ENCODE results near the gene ARMH1.

ARMH1 gene

DNA sequence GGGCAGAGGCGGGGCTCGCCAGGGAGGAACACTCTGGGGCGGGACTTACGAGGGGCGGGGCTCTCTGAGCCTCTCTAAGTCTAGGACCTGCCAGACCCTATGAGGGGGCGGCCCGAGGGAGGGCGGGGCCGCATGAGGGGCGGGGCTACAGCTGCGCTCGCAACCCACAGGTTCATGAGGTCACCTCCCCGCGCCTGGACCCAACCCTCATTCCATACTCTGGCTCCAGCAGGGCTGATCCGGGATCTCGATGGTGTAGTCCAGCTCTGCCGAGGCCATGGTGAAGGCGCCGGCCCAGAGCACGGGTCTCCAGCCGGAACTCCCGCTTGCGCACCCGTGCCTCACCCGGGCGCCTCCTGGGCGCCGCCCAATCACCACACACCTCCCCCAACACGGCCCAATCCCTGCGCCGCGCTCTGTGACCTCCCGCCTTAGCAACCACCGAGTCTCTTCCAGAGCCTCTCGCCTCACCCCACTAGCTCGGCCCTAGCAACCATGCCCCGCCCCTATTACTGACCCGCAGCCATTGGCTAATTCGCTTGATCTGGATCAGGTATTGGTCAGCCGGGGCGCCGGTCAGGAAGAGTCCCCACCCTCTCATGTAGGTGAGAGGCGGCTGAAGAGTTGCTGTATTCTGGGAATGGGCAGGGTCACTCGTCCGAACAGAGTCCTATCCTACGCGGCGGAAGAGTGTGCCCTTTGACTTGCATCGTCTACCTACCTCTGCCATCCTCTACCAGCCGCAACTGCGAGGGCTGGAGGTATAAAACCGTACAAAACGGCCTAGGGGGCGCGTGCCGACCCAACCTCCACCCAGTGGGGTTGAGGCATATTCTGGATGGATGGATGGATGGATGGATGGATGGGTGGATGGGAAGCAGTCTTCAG lies at the start of gene ARMH1, which contains the start of gene TMEM53:
Gene ARMH1 (plus strand): TSS at position 602 of the 888 bp plus-strand sequence. CDS start 14,984 bp downstream, outside the sequence.
Gene TMEM53 (minus strand): TSS at position 369 of the 888 bp plus-strand sequence. CDS start 90 bp downstream, at position 279.
- peak; percentile 98 for DNase-seq (ENCODE audit: low spot score)

DNA sequence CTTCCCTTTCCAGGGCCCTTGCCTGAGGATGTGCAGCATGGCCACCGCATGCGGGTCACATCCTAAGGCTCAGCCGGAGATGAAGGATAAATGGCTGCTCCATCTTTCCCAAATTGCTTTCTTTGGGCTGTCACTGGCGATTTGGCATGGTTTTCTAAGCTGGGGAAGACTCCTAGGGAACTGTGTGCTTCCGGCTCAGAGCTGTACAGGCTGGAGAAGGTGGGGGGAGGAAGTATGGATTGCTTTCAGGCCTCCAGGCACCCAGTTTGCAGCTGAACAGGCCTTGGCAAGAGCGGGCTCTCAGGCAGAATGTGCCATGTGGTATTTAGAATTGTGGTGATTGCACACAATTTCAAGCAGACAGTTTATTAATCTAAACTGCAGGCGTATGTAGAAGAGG lies 49.2 kb upstream of the ARMH1 start:
- DNase-seq (ENCODE audit: low spot score) = no peak

DNA sequence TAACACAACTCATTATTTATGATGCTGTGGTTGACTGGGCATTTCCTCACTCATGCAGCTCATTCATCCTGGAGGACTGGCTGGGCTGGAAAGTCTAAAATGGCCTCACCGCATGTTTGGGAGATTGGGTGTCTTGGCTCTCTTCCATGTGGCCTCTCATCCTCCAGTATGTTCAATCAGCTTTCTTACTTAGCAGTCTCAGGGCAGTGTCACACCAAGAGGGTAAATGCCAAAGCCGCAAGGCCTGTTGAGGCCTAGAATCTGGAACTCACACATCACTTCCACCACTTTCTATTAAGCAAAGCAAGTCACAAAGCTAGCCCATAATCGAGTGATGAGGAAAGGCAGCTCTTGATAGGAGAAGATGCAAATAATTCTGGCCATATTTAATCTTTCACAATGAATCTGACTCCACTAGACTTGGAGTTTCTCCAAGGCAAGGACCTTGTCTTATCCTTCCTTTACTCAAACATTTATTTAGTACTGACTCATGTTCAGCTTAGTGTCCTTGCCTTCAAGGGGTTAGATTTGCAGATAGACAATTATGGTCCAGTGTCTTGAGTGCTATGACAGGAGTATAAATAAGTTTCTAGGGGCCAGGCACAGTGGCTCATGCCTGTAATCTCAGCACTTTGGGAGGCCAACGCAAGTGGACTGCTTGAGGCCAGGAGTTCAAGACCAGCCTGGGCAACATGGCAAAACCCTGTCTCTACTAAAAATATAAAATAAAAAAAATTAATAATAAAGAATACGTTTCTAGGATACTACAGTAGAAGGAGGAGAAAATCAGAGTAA lies 45.4 kb upstream of the ARMH1 start:
- no peak for DNase-seq (ENCODE audit: low spot score)

DNA sequence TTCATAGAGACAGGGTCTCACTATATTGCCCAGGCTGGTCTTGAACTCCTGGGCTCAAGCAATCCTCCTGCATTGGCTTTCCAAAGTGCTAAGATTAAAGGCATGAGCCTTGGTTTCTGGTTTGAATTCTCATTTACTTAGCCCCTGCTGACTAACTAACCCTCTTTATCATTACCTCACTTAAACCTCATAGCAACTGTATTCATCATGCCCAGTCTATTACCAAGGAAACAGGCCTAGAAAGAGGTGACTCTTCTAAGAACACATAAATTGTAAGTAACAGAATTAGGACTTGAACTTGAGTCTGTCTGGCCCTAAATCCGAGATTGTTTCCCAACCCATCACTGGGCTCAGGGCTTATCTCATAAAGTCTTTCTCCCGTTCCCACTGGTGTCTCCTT lies 44.4 kb upstream of the ARMH1 start:
- no peak for DNase-seq (ENCODE audit: low spot score)

DNA sequence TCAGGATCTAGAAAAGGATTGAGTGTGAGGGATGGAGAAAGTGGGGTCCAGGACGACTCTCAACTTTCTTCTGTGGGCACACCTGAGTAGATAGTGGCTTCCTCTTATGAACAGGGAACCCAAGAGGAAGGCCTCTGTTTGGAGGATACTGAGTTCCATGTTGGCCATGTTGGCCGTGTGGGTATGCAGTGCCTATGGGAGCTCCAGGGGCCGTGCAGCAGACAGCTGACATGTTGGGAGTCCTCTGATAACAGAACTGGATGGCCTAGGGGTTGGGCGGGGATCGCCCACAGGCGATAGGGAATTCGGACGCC lies 43.2 kb upstream of the ARMH1 start:
- DNase-seq (ENCODE audit: low spot score) = no peak

DNA sequence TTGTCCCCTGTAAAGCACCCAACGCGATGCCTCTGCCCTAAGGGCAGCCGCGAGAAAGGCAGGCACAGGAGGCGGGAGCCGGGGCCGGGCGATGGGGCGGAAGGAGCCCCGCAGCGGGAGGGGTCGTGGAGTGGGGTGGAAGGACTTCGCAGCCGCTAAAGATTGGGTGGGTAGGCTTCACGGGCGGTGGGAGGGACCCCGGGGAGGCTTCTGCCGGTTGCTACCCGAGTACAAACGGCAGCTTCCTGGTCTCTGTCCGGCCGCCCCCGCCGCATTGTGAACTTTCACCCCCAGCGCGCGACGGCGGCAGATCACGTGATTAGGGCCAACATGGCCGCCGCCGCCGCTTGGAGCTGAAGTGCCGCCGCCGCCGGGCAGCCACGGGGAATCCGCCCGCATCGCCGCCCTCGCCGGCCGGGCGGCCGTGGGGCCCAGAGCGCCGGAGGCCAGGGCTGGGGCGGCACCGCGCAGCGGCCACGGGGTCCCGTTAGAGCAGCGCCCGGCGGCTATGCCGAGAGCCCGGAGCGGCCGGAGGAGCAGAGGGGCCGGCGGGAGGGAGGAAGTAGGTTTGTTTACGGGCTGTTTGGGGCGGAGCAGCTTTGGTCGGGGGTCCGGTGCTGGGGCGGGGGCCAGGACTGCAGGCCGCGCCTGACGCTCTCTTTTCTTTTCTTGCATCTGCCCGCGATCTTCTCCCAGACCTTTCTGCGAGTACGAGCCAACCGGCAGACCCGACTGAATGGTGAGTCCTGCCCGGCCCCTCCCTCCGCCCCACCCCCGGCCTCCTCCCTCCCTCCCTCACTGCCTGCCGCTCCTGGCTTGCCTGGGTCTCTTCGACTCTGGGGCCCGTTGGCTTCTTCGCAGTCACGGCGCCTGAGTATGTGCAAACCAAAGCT lies 42.6 kb upstream of the ARMH1 start:
- DNase-seq (ENCODE audit: low spot score) = peak; percentile 97

DNA sequence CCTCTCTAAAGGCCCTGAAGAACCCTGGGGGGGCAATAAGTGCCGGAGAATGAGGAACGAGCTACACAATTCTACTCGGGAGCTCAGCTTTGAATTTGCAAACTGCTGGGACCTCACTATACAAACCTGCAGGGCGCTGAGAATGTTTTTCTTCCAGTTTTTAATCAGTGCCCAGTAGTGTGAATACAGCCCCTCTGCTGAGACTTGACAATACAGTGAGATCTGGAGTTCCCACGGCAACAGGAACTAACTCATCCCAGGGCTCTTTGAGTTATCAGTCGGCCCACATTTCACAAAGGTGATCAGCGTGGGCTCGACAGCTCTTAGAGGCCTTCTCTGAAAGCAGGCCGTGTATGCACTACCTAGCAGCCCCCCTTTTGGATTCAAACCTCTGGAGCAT lies 41.9 kb upstream of the ARMH1 start:
- peak; percentile 53 for DNase-seq (ENCODE audit: low spot score)

DNA sequence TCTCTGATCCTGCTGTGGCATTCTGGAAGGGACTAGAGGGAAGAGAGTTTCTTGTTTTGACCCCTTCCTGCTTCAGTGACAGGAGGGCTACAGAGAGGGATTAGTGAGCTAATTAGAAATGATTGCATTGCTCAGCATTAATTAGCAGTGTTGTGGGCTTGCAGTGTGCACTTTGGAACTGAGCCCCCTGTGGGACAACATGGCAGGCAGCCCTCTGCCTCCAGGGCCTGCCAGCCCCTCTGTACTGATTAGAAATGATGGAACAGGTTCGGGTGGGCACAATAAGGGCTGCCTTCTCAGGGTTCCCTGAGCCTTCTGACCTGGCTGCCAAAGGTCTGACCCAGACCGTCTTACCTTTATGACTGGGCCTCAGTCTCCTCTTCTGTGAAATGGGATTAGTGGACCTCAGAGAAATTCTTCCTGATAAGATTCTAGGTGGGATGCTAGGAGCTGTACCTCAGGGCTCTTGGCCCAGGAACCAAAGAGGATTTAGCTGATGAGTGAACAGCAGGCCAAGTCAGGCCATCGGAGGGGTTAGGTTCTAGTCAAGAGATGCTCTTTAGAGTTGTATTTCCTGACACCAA lies 39.8 kb upstream of the ARMH1 start:
- DNase-seq (ENCODE audit: low spot score) = no peak

DNA sequence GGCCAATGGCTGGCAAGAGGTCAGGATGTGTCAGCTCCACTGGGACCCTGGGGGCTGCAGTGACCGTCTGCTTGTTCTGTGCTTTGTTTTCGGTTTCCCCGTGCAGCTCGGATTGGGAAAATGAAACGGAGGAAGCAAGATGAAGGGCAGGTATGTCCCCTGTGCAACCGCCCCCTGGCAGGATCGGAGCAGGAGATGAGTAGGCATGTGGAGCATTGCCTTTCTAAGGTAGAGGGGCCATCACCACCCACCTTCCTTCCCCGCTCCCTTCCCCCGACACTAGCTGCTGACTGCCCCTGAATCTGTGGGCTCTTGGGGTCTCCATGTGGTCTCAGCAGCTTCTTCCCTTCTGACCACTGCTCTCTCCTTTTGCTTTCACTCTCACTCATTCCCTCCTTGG lies 39.1 kb upstream of the ARMH1 start:
- DNase-seq (ENCODE audit: low spot score) = no peak

DNA sequence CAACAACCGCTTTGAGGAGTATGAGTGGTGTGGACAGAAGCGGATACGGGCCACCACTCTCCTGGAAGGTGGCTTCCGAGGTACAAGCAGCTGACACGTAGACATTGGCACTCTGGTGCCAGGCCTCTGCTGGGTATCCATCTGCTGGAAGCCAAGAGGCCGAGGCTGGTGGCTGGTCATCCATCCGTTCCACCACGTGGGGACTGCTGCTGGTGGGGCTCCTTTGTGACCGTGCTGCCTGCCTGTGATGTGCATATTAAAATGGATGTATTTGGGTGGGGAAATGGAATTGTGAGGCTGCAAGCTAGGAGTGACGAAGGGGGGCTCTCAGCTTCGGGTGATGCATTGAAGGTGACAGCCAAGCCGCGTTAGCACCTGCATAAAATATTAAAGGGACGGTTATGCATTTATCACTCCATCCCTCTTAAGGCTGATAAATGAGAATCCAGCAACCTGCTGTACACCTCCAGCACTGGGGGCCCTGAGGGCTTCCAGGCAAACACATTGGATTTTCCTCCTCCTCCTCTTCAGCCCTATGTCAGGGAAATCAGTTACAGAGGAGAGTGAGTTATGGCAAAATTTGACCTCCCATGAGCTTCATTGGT lies 38.3 kb upstream of the ARMH1 start:
- no peak for DNase-seq (ENCODE audit: low spot score)

DNA sequence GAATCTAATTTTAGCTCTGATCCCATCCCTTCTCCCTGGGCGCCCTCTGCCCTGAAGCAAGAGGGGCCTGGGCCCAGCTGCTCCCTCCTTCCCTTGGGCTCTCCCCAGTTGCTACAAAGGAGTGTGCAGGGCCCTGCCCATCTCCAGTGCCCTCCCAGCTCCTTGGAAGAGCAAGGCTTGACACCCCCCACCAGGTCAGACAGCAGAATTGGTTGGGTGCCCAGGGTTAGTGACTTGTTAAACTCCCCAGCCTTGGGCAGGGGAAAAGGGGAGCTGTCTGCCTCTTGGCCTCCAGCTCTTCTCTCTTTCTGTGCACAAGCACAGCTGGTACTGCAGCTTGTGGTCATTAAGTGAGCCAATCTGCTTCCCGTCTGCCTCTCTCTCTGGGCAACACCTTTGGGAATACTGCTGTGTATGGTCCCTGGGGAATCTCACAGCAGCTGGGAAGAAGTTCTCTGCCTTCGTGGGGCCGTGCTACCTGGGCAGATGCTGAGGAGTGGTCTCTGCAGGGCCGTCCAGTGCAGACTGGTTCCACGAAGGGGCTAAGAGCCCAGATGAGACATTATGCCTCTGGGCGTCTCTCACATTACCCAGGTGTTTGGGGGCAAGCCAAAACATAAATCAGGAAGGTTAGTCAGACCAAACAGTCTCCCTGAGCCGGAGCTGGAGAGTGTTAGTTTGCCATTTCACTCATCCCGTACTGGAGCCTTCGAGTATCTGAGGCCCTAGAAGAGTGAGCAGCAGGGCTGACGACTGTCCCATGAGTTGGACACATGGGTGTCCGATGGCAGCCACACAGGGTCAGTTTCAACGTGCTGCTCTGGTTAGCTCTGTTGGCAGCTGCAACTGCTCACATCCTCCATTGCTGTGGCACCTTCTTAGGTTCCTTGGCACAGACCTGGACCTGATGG lies 37.6 kb upstream of the ARMH1 start:
- no peak for DNase-seq (ENCODE audit: low spot score)

DNA sequence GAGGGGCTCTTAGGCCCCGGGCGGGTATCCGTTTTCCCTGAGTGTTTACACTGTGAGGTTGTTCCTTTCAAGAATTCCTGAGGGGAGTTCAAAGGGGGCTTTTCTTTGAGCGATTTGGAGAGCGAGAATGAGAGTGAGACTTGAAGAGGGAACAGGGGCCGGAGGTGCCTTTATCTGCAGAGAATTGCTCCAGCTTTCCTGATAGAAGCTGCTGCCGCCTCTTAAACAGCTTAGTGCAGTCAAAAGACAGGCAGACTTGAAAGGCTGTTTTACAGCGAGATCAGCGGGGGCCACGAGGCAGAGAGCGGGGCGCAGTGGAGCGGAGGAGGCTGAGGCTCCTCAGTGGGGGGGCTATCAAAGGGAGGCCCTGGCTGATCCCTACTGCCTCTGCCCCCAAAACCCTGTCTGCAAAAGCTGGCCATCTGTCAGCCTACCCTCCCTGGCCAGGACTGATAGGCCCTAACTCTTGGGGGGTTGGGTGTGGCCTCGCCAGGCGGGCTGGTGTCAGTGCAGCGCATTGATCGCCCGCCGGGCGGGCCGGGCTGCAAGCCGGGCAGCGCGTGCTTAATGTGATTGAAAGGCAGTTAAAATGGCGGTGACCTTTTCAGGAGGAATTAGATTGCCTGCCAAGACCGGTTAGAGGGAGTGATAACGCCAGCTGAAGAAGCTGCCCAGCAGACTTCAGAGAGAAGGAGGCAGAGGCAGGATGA lies 36.7 kb upstream of the ARMH1 start:
- DNase-seq (ENCODE audit: low spot score) = no peak

DNA sequence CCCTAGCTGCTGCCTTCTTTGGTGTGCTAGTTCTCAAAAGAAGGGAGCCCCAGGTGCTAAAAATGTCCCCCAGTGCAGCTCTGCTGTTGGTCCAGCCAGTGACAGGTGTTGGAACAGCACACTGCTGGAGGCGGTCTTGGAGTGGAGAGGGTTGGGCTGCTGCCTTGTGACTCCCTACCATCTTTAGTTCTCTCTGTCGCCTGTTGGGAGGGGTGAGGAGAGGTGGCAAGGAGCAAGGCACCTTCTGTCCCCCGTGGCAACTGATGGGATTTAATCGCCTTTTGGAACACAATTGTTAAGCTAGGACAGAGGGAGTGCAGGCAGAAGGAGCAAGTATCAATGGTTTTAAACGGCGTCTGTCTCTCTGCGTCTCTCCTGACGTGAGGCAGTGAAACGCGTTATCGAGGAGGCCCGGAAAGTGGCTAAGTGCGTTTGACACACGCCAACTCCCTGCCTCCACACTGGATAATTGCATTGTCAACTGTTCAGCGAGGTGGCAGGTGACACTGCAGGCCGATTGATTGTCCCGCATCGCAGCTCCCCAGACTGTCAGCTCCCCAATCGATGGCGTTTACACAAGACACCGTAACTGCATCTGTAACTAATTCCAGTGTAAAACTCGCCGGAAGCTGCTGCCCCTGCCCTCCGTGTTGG lies 34.2 kb upstream of the ARMH1 start:
- DNase-seq (ENCODE audit: low spot score) = no peak

DNA sequence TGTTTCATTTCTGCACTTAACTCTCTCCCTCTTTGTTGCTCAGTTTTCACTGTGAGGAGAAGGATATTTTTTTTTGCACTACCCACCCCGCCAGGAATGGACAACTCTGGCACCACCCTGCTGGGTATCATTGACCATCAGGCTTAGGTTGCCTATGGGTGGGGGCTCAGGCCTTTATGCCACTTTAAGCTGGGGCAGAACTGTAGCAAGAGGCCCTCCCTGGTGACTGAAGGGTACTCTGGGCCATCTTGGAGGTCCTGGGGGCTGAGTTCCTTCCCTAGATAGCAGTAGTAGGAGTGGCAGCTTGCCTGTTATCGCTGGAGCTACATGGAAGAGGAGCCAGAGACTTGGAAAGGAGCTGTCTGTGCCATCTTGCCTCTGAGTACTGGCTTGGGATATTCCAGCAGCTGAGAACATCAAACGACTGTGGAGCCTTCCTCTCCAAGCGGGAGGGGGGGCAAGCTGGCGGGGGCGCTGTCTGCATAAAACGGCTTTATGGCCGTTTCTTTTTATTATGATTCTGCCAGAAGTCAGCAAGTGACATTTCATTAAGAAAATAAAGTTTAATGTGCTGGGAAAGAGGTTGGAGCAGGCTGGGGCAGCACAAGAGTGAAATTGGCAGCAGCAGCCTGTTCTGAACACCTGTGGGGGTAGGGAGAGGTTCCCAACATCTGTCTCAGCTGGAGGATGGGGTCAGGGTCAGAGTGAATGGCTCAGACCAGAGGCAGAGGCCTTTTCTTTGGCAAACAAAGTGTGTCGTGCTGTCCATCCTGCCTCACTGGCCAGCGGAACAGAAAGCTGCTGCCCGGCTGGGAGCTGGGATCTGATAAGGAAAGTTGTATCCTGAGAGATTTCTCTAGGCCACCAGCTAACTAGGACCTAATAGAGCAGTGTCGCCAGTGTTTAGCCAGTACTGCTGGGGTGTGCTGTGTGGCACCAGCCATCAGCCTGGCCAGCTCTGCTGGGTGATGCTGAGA lies 33.1 kb upstream of the ARMH1 start:
- no peak for DNase-seq (ENCODE audit: low spot score)

DNA sequence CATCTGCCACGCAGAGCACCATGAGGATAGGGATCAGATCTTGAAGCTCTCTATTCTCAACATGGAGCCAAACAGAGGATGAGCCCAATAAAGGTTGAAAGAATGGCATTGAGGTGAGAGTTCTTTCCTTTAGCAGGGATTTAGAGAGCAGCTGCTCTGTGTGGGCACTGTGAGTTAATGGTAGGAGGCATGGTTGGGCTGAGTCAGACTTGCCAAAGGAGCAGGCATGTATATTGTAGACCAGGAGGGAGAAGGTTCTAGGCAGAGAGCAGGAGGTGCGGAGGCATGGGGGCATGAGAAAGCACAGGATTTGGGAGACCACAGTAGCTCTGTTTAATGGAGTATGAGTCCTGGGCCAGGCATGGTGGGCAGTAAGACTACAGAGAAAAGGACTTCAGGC lies 32.3 kb upstream of the ARMH1 start:
- no peak for DNase-seq (ENCODE audit: low spot score)

DNA sequence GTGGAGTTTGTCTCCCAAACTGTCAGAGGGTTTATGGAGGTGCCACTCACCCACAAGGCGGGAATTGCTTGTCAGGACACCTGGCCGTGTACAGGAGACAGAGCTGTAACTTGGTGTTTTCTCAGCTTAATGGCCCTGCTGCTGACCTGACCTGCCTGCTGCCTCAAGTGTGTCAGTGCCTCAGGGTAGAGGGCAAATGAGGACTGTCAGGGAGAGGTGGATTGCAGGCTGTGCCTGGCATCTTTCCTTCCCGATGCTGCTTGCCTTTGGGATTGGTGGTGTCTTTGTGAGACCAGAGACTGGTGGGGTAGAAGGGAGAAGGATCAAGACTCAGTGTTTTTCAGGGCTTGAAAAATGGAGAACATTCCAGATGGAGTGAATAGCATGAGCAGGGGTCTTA lies 31.6 kb upstream of the ARMH1 start:
- no peak for DNase-seq (ENCODE audit: low spot score)

DNA sequence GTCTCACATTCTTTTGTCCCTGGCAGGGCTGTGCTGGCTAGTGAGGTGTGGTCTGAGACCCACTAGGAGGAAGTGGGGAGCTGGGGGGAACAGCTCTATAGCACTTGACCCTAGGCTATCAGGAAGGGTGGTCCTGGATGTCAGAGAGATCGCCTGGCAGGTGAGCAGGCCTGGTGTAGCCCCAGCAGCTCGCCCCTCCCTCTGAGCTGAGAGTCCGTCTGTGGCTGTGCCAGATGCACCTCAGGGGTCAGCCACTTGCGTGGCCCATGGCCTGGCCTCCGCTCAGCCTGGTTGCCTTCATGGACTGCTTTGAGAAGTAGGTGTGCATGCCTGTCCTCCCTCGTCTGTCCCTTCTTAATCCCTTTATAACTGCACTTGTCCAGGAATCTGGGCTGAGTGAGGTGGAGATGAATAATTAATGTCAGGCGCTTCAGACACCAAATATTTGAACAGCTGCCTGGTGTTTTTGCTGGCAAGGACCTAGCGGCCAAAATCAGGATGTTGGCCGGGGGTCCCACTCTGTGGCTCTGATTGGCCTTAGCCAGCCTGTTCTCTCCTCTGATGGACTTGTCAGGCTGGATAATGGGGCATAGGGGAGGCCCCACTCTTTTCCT lies 30.7 kb upstream of the ARMH1 start:
- no peak for DNase-seq (ENCODE audit: low spot score)

Measured in iPS-NIHi11 (cell line).